ENCODE data around the gene KDM1B. TPM values are rescaled to one million over a fixed set of nuclear protein-coding genes. Genes with fewer than 3 reads are reported as not detected.

KDM1B gene
- total RNA-seq, 4 donors from 2014 or later: 14.5 to 29.9 (median 26.0) TPM

DNA sequence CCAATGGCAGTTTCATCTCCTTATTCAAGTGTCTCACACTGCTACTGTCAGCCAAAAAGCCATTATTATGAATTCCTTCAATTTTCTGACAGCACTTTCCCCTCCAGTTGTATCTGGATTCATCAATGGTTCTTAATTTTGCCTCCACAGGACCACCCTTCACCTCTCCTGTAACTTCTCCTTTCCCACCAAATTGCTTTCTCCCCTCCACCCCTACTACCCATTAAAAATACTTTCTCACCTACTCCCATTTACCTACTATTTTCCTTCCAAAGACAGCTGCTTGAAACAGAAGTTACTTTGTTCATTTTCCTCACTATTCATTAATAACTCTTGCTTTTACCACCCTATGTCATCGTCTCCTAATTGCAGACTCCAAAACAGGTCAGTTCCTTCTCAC is 79.3 kb downstream of the KDM1B start:
- H3K9me3 ChIP-seq: no peaks in the 10 kb centered on the region
- ATAC-seq: no peak
- in situ Hi-C loops (cut with MboI; ENCODE audit: low sequenced_read_pairs in 4 of 4) (no loop called here), intact Hi-C loops (cut with DNase I; ENCODE audit: low total_unique reads) (no loop called here)
- no peaks in the 10 kb centered on the region for H3K27me3 ChIP-seq
- no peak for DNase-seq
- H3K27ac ChIP-seq: no peak overlapping the region
- H3K4me3 ChIP-seq: no peak overlapping the region
- H3K36me3 ChIP-seq: peaks cover 0 to 36% of the 10 kb centered on the region in 2 donors
- H3K4me1 ChIP-seq: no peaks in the 10 kb centered on the region
- no peak for TF ChIP-seq POLR2A (IDR thresholded peaks at IDR 0.05)
- TF ChIP-seq, protein P1, sequence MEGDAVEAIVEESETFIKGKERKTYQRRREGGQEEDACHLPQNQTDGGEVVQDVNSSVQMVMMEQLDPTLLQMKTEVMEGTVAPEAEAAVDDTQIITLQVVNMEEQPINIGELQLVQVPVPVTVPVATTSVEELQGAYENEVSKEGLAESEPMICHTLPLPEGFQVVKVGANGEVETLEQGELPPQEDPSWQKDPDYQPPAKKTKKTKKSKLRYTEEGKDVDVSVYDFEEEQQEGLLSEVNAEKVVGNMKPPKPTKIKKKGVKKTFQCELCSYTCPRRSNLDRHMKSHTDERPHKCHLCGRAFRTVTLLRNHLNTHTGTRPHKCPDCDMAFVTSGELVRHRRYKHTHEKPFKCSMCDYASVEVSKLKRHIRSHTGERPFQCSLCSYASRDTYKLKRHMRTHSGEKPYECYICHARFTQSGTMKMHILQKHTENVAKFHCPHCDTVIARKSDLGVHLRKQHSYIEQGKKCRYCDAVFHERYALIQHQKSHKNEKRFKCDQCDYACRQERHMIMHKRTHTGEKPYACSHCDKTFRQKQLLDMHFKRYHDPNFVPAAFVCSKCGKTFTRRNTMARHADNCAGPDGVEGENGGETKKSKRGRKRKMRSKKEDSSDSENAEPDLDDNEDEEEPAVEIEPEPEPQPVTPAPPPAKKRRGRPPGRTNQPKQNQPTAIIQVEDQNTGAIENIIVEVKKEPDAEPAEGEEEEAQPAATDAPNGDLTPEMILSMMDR (IDR thresholded peaks at IDR 0.05 in 4 of 5, conservative IDR thresholded peaks at IDR 0.05 in 1 of 5): no peak

DNA sequence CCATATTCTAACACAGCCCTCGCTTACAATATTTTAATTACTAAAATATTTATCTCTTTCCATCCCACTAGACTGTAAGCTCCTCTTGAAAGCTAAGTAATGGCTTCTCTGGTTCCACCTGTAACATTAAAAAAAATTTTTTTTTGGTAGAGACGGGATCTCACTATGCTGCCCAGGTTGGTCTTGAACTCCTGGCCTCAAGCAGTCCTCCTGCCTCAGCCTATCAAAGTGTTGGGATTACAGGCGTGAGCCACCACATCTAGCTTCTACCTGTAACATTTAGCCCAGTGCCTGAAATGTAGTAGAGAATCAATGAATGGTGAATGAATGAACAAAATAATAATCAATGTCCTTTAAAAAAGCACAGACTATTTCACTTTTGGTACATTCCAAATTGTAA is 80.3 kb downstream of the KDM1B start:
- intact Hi-C loops (cut with DNase I; ENCODE audit: low total_unique reads) (no loop called here), in situ Hi-C loops (cut with MboI; ENCODE audit: low sequenced_read_pairs in 4 of 4) (no loop called here)
- Histone ChIP-seq H3K36me3 (peaks cover 0 to 36% of the 10 kb centered on the region in 2 donors), H3K9me3 (no peaks in the 10 kb centered on the region), H3K4me1 (no peaks in the 10 kb centered on the region), H3K27me3 (no peaks in the 10 kb centered on the region), H3K27ac (no peak overlapping the region), H3K4me3 (no peak overlapping the region)
- no peak for TF ChIP-seq POLR2A (IDR thresholded peaks at IDR 0.05)
- TF ChIP-seq, protein P1 (IDR thresholded peaks at IDR 0.05 in 4 of 5, conservative IDR thresholded peaks at IDR 0.05 in 1 of 5): no peak
- no peak for DNase-seq
- no peak for ATAC-seq

DNA sequence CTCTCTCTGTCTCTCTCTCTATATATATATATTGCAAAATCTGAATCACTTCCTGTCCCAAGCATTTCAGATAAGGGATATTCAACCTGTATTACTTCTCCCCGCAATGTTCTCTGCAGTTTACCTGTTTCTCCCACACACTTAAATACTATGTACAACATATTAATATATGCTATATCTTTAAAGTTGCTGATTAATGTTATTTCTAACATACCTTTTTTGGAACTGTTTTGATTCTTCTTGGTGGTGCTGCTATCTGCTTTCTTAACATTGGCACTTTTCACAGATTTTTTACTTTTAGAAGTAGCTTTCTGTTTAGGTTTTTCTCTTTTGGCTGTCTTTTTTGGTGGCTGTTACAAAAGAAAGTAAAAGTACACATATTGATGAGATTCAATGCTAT is 81.9 kb downstream of the KDM1B start:
- Histone ChIP-seq H3K9me3 (no peaks in the 10 kb centered on the region), H3K27ac (no peak overlapping the region), H3K27me3 (no peaks in the 10 kb centered on the region), H3K4me1 (no peaks in the 10 kb centered on the region), H3K4me3 (no peak overlapping the region), H3K36me3 (peaks cover 0 to 33% of the 10 kb centered on the region in 2 donors)
- DNase-seq (no peak), ATAC-seq (no peak)
- intact Hi-C loops (cut with DNase I; ENCODE audit: low total_unique reads) (no loop called here), in situ Hi-C loops (cut with MboI; ENCODE audit: low sequenced_read_pairs in 4 of 4) (no loop called here)
- no peak for TF ChIP-seq POLR2A (IDR thresholded peaks at IDR 0.05)
- TF ChIP-seq, protein P1 (IDR thresholded peaks at IDR 0.05 in 4 of 5, conservative IDR thresholded peaks at IDR 0.05 in 1 of 5): no peak

DNA sequence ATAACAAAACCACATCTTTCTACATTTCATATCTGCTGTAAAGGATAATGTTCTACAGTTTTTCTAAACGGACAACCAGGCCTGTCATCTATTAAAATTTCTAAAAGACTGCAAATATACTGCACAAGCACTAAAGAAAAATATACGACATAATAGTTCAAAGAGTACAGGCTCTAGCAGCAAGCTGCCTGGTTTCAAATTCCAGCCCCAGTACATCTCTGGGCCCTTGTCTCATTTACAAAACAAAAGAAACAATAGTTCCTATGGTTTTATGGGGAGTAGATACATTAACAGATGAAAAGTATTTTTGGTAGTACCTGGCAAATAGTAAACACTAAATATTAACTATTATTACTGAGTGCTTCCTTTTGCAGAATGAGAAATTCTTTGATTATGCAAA is 85.0 kb downstream of the KDM1B start:
- no peaks in the 10 kb centered on the region for H3K4me1 ChIP-seq
- peaks cover 0 to 30% of the 10 kb centered on the region in 2 donors for H3K36me3 ChIP-seq
- H3K27ac ChIP-seq: no peak overlapping the region
- H3K9me3 ChIP-seq: no peaks in the 10 kb centered on the region
- H3K4me3 ChIP-seq: no peak overlapping the region
- DNase-seq (no peak), ATAC-seq (no peak)
- intact Hi-C loops (cut with DNase I; ENCODE audit: low total_unique reads) (no loop called here), in situ Hi-C loops (cut with MboI; ENCODE audit: low sequenced_read_pairs in 4 of 4) (no loop called here)
- H3K27me3 ChIP-seq: no peaks in the 10 kb centered on the region
- no peak for TF ChIP-seq POLR2A (IDR thresholded peaks at IDR 0.05)
- TF ChIP-seq, protein P1 (IDR thresholded peaks at IDR 0.05 in 4 of 5, conservative IDR thresholded peaks at IDR 0.05 in 1 of 5): no peak
